HG02571 (cell line): Measurements from ENCODE around the gene CYTH3.
A peak's percentile ranks its signal among the peaks of the same experiment; 100 is the strongest.

Source experiments
- ATAC-seq: cut with Tn5 transposase; IDR thresholded peaks from one replicate; pipeline ENCODE4 v1.9.1; 2021; ENCODE audit warnings: mild to moderate bottlenecking, moderate library complexity; ENCODE audit not compliant: unreplicated experiment

The CYTH3 gene

DNA sequence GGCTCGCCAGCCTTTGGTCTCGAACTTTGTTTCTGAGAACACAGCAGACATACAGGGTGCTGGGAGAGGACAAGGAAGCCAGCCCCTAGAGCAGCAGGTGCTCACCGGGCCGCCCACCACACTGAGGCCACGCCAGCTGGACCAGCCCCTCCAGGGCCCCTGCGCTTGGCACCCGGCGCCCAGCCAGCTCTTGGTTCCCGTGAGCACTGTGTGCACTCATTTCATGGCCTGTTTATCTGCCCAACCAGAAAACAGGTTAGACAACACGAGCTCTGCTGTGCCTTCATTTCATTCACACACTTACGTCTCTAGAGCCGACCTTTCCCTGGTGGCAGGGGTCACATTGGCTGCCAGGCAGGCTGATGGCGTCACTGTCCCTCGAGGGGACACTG is 104.0 kb downstream of the CYTH3 start:
- no peak for ATAC-seq

DNA sequence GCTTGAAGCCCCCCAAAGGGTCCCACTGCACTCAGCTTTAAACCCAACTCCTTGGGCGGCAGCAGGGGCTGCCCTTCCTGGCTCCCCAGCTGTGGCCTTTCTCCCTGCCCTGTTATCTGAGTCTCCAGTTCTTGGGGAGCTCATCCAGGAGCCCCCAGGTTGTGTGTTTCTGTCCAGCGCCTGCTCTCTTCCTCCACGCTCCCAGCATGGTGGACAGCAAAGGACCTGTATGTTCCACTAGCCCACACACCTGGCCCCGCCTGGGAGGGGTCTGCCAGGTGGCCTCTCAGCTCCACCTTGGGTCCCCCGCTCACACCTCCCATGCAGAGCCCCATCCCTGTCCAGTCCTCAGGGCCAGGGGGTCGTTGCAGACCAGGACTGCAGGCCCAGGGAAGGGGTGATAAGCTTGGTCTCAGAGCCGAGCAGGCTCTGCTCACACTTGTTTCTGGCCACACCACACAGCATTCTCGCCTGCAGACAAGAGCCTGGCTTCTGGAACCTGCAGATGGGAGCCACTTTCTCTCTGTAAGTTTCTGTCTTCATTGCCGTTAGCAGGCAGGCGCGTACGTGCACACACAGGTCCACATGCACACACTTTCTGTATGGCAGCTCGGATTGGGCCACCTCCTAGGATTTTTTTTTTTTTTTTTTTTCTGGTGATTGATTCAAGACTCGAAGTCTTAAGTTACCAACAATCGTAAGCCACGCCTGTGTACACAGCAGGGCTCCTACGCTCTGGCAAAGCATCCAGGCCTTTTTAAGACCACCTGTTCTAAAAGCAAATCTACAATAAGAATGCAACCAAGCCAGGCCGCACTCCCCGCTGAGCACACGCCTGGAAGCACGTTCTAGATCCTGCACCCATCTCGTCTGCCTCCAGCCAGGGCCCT is 104.6 kb downstream of the CYTH3 start:
- no peak for ATAC-seq

DNA sequence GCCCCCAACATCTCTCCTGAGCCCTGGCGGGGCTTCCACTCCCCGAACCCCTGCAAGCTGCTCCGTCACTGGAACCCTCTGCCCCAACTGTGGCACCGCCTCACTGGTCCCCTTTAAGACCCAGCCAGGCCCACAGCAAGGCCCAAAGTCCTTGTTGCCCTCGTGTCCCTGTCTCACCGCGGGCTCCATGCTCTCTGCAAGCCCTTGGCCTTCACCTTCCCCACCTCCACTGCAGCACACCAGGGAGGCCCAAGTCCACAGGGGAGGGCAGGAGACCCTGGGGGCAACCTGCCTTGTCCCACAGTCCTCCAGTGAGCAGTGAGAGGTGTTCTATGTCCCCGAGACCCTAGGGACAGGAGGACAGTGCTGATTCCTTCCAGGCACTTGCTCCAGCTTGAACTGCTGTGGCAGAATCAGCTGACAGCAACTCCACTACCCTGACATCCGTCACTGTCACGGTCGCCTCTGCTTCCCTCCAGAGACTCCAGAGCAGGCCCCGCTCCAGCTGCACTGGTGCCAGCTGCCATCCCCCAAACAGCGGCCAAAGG is 105.3 kb downstream of the CYTH3 start:
- ATAC-seq: no peak

DNA sequence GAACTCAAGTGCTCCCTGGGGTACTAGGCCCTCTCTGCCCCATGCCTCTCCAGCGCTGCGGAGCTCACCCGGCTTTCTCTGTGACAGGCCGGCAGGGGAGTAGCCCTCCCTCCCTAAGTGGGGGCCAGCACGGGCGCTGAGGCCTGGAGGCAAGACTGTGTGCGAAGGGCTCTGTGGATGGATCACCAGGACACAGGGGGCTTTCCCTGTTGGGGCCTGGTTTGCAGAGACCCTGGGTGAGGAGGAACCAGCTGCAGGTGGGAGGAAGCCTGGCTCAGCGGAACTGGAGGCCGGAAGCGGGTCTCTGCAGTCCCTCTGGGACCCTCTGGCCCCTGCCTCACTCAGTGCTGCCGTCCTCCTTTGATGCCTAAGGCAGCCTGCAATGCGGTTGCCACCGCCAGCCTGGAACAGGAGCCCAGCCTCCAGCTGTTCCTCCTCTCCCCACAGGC is 106.0 kb downstream of the CYTH3 start:
- no peak for ATAC-seq

DNA sequence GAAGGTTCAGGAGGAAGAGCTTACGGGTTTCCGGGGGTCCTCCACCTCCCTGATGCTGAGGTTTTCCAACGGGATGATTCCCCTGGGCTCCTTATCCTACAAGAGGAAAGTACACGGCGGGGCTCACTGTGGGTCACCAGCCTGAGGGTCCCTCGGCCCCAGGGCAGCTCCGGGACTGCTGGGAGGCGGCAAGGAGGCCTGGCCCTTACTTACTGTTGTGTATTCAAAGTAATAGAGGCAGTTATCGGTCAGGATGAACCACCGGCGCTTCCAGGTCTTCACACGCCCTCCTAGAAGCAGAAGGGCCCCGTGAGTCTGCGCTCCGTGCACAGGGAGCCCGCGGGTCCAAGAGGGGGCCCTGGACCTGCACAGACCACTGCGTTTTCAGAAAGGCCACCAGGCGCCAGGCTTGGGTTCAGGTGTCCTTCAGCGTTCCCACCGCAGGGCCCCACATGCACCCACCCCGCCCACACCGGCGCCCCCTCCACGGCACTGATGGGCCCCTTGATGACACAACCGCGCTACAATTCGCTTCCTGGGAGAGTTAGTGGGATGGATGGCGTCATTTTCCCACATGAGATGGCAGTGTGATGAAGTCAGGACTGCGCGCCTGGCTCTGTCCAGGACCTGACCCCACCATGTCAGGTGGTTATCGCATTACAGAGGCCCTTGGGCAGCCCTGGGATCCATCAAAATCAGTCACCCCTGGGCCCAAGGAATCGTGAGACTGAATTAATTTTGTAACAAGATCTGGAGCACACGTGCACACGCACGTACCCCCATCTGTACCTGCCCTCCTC is 106.7 kb downstream of the CYTH3 start:
- ATAC-seq: no peak

DNA sequence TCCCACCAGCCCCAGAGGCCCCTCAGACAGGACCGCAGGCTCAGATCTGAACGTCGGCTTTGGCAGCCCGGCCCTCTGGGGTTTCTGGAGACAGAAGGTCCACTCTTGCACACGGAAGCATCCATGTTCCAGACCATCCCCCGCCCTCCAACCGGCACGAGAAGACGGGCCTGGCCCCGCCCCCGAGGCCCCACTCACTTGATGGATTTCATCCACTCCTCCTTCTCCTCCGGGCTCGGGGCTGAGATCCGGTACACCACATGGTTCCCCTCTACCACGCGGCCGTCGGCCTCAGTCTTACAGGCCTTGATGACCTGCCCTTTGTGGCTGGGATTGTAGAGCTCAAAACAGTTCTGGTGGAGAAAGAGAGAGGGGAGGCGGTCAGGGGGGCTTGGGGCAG is 107.3 kb downstream of the CYTH3 start:
- ATAC-seq: no peak

DNA sequence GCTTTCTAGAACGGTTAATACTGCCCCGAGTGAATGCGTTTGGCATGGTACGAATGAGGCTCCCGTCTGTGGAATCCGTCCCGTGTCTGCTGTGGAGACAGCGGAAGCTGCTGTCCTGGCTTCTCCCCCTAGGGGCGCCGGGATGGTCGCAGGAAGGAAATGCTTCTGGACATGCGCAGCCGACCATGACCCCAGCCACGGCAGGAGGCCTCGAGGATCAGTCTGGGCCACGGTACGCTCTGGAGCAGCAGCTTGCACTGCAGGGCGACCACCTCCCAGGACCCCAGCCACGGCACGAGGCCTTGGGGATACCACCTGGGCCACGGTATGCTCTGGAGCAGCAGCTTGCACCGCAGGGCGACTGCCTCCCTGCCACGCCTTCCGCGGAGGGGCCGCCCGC is 107.9 kb downstream of the CYTH3 start:
- no peak for ATAC-seq

DNA sequence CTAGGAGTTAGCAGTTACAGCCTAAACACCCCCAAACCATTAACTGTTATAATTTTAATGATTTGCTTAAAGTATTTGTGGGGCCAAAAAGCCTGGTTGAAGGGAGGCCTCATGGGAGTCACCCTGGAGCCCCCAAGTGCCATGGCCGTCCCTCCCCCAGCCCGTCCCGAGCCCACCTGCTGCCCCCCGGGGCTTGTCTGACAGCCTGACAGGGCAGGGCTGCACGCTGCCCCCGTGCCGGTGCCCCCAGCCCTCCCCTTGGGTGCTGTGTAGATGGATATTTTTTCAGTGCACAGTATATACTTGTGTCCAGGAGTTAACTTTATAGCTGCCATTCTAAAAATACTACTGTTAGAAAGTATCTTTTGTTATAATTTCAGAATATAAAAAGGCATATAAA is 108.4 kb downstream of the CYTH3 start:
- ATAC-seq: no peak

DNA sequence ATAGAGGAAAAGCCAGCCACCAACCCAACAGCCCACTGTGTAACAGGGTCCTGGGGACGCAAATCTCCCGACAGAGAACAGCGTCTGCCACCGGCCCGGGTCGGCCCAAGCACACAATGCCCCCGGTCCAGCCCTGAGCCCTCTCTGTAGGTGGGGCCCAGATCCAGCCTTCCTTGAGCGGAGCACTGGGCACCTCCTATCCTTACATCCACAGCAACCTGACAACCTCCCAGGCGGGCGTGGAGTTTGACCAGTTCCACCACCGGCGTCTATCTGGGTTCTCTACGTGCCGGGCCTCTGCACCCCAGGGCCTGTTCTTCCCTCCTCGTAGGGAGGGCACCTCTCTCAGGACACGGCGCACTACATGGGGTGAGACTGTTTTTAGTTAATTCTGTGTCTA is 109.0 kb downstream of the CYTH3 start:
- no peak for ATAC-seq

DNA sequence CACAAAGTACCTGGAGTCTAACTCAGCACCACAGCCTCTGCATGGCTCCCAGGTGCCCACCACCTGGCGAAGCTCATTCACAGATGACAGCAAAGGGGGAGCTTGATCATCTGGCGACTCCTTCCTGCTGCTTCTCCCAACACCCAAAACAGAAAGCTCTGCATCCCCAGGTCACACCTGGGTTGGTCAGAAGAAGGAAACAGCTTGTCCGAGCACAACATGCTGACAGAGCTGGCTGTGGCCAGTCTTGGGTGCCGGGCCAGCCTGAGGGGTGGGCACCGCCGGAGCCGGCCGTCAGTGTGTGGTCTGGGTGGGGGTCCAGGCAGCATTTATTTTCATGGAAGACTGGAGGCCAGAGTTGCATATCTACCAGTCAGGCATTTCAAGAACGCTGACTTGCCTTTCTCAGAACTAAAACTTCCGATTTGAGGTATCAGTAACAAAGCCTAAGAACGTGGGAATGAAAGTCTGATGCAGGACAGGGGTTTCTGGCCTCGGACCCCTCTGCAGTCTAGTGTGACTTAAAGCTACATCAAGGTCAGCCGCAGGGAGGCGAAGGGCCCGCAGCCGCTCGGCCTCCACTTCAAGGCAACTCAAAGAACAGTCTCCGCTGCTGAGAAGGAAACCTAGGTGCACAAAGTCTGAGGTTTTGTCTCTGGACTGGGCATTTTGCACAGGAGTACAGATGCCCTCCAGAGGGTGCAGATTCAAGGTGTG is 109.6 kb downstream of the CYTH3 start:
- ATAC-seq: no peak

DNA sequence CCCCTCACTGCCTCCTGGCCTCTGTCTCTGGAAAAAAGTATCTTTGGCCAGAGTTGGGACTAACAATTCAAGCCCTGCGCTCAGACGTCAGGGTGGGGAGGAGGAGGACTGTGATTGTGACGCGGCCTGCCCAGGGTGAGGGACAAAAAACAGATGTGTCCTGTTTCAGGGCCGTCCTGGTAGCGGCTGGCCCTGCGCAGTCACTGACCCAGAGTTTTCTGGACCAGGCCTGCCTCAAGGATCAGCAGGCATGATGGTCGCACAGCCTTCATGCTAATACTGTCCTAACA is 110.1 kb downstream of the CYTH3 start:
- ATAC-seq: no peak

DNA sequence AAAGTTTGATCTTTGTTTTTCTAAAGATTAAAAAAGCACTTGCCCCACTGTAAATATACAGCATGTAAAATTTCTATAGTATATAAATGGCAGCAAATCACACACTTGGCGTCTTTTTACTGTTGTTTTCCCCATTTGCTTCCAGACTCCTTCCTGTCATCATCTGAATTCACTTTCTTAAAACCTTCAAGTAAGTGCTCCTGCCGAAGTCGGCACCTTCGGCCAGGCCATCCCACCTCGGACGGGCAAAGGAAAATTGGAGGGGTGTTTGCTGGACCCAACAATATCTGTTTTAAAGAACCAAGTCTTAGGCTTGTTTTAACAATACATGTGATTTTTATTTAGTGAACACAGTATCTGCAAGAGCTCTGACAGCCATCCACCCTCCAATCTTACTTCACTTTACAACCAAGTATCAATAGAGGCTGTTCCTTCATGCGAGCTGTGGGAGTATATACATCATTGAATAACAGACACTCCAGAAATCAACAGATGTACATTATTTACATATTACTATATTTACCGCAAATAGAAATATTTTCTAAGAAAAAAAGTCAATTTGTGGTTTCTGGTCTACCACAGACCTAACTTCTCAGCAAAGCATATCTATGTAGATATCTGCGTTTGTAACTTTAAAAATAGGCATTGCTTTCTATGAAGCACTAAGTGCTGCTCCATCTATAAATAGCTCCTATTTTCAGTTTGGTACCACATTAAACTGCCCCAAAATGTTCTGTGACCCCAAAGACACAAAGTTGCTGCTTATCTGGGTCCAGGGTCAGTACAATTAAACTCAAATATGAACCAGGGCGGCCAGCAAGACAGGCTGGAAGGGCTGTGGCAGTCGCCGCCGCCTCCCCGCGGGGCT is 110.7 kb downstream of the CYTH3 start:
- ATAC-seq: peak; percentile 44

DNA sequence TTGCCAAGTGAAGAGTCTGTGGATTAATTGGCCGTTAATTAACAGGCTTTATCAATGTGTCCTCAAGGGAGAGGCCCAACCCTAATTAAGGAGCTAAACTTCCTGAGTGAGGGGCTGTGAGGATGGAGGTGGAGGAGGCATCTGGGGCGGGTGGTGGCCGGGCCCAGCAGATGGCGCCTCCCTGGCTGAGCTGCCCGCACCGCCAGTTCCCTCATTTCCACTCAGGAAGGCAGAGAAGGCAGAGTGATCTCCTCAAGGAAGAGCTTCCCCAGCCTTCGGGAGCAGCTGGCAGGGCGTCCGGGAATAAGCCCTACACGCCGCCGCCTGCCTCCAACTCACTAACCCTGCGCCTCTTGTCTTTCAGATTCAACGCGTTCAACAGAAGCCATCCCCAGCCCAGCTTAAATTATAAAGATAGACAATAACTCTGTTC is 112.2 kb downstream of the CYTH3 start:
- no peak for ATAC-seq

DNA sequence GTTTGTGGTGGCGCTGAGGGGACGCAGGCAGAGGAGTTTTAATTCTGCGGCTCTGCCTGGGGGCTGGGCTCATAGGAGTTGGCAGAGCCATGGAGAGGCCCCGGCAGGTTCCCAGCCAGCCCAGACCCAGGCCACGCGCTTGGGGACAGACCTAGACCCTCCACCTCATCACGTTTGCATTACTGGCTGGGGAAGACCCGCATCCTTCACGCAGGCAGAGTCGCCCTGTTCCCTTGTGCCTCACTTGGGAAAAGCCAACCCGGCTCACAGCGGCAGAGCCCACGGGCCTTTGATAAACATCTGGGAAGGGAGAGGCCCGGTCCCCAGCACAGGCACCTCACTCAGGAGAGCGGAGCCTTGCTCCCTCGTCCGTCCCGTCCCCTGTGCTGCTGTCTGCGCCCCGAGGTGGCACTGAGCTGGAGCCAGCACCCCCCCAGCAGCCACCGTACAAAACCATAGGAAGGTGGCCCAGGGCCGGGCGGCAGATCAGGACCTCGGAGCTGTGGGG is 112.8 kb downstream of the CYTH3 start:
- ATAC-seq: no peak

DNA sequence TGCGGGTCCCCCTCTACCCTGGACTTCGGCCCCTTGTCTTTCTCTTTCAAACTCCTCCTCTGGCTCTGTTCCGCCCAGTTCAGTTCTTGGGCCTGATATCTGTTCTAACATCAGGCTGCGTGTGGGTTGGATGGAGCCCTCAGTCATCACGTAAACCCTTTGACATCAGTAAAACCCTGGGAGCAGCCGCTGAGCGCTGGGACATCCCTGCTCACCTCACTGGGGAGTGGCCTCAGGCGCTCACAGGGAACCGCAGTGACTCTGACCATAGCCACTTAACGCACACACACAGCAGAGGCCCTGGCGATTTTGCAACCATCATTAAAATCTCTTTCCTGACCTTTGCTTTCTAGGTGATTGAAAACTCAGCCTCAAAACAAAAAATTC is 113.3 kb downstream of the CYTH3 start:
- ATAC-seq: no peak

DNA sequence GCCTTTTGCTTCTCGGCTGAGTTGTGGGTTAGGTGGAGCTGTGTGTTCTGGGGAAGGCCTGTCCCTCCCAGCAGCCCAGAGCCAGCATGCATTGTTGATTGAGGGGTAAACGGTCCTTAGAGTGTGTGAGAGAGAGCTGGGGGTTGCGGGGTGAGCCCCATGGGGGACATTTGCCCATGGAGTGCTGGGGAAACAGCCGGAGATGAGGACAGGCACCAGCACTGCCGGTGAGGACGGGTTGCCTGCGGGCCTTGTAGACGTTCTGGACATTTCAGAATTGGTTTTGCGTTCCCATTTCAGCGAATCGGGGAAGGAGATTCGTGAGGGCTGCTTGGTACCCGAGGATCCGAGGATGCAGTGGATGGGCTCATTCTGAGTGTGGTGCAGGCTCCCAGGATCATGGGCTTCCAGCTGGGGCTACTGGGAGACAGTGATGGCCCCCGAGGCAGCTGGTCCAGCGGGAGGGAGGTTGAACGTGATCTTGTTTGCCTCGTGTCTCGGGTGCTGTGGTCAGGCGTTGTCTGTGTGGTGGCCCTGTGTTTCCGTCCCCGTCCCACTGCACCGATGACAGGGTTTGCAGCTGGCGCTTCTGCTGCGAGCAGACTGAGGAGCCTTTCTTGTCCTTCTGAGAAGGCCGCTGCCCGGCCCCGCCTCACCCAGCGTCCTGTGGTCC is 113.9 kb downstream of the CYTH3 start:
- ATAC-seq: no peak

DNA sequence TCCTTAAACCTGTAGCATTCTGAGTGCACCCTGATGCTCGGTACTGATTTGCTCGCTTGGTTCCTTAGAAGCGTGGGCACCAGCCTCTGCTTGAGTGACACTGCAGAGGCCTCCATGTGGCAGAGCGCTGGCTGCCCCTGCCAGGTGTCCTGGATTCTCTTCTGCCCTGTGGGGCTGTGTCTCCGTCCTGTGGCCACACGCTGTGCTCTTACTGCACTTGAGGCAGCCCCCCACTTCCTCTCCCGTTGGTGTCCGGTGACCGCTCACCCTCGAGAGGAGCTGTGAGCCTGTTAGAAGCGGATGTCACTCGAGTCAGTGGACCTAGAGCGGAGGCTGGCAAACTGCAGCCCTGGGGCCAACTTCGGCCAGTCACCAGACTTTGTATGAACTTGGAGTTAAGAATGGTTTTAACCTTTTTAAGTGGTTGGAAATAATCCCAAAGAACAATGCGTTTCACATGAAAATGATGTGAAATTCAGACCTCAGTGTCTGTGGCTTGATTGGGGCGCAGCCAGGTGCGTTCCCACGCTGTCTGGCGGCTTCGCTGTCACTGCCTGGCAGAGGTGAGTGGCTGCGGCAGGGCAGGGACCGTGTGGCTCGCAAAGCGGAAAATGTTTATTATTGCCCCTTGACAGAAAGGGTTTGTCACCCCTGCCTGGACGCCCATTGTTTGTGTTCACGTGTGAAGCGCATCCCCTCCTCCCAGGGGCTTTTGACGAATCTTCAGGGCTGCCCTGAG is 114.6 kb downstream of the CYTH3 start:
- ATAC-seq: no peak

DNA sequence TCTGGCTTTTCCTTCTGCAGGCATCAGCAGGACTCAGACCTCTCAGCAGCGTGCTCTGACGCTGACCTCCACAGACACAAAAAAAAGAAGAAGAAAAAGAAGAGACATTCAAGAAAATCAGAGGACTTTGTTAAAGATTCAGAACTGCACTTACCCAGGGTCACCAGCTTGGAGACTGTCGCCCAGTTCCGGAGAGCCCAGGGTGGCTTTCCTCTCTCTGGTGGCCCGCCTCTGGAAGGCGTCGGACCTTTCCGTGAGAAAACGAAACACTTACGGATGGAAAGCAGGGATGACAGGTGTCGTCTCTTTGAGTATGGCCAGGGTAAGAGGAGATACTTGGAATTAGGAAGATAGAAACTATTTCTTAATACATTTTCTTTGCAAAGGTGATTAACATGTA is 115.7 kb downstream of the CYTH3 start:
- ATAC-seq: no peak

DNA sequence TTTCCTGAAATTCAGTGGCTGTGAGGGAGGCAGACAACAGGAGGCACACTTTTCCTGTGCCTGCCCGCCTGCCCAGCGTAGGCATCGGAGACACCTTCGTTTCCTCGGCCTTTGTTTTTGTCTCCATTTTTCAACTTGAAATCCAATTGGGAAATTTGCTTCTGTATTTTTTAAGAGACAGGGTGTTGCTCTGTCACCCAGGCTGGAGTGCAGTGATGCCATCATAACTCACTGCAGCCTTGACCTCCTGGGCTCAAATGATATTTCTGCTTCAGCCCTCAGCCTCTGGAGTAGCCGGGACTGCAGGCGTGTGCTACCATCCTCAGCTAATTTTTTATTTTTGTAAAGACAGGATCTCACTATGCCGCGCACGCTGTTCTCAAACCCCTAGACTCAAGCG is 116.8 kb downstream of the CYTH3 start:
- no peak for ATAC-seq
